ENCODE results near the gene PCOLCE2. TPM values are rescaled to one million over a fixed set of nuclear protein-coding genes. Genes with fewer than 3 reads are reported as not detected.

The PCOLCE2 gene
- total and polyA plus RNA-seq, 10 donors, result 1.8 to 18.2 (median 6.5) TPM

DNA sequence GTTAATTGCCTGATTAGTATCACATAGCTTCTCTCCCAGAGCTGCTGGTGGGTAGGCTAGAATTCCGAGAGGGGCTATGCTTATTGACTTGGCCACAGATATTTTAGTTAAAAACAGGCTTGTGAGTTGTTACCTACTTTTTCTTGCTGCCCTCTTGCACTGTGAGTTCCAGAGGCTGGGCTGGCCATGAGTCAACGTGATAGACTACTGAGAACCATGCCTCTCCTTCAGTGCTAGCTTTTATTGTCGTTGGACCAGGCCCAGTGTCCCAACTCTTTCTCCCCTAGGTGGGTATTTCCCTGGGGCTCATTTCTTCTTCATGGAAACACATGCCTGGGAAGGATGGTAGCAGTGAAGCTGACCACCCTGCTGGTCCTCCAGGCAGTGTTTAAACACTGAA lies 20.4 kb upstream of the PCOLCE2 start:
- Histone ChIP-seq H3K36me3 (no peaks in the 10 kb centered on the region), H3K27me3 (replicated peaks in 1 of 7) (peaks cover 0 to 4% (median 0%) of the 10 kb centered on the region in 7 donors), H3K4me3 (no peak overlapping the region), H3K9me3 (no peaks in the 10 kb centered on the region), H3K27ac (no peak overlapping the region), H3K4me1 (peaks cover 0 to 7% (median 0%) of the 10 kb centered on the region in 6 donors)
- no peak for DNase-seq
- WGBS, 5 donors, result 83 to 89% (median 84%) methylated on average over 3 of the region's 3 CpGs
- TF ChIP-seq, protein P1, sequence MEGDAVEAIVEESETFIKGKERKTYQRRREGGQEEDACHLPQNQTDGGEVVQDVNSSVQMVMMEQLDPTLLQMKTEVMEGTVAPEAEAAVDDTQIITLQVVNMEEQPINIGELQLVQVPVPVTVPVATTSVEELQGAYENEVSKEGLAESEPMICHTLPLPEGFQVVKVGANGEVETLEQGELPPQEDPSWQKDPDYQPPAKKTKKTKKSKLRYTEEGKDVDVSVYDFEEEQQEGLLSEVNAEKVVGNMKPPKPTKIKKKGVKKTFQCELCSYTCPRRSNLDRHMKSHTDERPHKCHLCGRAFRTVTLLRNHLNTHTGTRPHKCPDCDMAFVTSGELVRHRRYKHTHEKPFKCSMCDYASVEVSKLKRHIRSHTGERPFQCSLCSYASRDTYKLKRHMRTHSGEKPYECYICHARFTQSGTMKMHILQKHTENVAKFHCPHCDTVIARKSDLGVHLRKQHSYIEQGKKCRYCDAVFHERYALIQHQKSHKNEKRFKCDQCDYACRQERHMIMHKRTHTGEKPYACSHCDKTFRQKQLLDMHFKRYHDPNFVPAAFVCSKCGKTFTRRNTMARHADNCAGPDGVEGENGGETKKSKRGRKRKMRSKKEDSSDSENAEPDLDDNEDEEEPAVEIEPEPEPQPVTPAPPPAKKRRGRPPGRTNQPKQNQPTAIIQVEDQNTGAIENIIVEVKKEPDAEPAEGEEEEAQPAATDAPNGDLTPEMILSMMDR (IDR thresholded peaks at IDR 0.05 in 8 of 11, conservative IDR thresholded peaks at IDR 0.05 in 3 of 11), result no peak
- no peak for TF ChIP-seq POLR2AphosphoS5 (IDR thresholded peaks at IDR 0.05)
- no peak for TF ChIP-seq POLR2A (IDR thresholded peaks at IDR 0.05)
- intact Hi-C loops (cut with DNase I; ENCODE audit: low total_unique reads), result no loop called here

DNA sequence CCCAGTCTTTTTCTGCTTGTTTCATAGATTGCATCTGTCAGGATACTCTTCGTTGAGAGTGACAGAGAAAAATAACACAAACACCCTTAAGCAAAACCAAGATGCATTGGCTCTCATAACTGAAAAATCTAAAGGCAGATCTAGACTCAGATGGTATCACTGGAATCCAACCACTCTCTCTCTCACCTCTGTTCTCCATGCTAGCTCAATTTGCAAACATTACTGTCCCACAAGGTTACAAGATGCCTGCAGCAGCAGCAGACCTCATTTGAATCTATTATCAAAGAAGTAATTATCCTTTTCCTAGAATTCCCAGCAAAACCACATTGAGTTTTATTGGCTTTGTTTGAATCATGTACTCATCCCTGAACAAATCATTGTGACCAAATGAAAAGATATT lies 19.1 kb upstream of the PCOLCE2 start:
- Histone ChIP-seq H3K27ac (no peak overlapping the region), H3K4me1 (peaks cover 0 to 7% (median 0%) of the 10 kb centered on the region in 6 donors), H3K36me3 (no peaks in the 10 kb centered on the region), H3K27me3 (replicated peaks in 1 of 7) (peaks cover 0 to 4% (median 0%) of the 10 kb centered on the region in 7 donors), H3K9me3 (no peaks in the 10 kb centered on the region), H3K4me3 (no peak overlapping the region)
- DNase-seq, result no peak
- intact Hi-C loops (cut with DNase I; ENCODE audit: low total_unique reads), result no loop called here
- TF ChIP-seq POLR2A (IDR thresholded peaks at IDR 0.05) (no peak), POLR2AphosphoS5 (IDR thresholded peaks at IDR 0.05) (no peak)
- TF ChIP-seq, protein P1 (IDR thresholded peaks at IDR 0.05 in 8 of 11, conservative IDR thresholded peaks at IDR 0.05 in 3 of 11), result no peak
- 45 to 68% (median 56%) methylated on average over 1 of the region's 1 CpG for WGBS, 5 donors

DNA sequence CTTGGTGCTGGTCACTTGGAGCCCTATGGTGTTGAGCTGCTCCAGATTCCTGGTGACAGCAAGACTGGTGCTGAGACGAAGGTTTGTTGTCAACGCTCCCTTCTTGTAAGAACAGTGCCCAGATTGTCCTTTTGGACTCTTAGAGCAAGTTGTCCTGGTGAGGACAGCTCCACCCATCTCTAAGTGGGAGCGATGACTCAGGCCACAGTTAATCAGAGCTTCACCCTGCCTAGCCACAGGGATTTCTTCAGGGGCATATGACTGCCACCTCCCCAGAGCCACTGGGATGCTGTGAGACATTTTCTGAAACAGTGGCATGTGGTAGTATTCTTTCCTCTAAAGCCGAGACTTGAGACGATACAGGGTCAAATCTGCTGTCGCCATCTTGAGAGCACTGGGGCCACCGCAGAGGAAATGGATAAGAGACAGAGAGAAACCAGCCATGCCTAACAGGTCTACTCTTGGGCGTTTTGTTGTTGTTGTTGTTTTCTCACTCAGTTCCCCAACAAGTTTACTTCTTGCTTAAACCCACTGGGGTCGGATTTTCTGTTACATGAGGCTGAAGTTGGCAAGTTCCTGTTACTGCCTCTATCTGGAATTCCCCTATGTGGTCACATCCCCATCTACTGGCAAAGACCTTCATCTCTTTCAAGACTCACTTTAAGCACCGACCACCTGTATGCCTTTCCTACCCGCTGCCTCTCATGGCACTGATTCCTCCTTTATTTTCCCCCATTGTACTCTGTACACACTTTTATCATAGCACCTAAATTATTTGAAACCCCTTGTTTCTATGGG lies 16.0 kb upstream of the PCOLCE2 start:
- no peak for DNase-seq
- Histone ChIP-seq H3K27me3 (replicated peaks in 1 of 7) (no peaks in the 10 kb centered on the region), H3K9me3 (no peaks in the 10 kb centered on the region), H3K27ac (no peak overlapping the region), H3K4me1 (peaks cover 0 to 7% (median 0%) of the 10 kb centered on the region in 6 donors), H3K4me3 (no peak overlapping the region), H3K36me3 (no peaks in the 10 kb centered on the region)
- intact Hi-C loops (cut with DNase I; ENCODE audit: low total_unique reads), result no loop called here
- 61 to 71% (median 66%) methylated on average over 11 of the region's 11 CpGs for WGBS, 5 donors
- no peak for TF ChIP-seq POLR2A (IDR thresholded peaks at IDR 0.05)
- TF ChIP-seq, protein P1 (IDR thresholded peaks at IDR 0.05 in 8 of 11, conservative IDR thresholded peaks at IDR 0.05 in 3 of 11), result peak in 2 of 11 experiments; percentile 14 to 16

GRCh38 chr3:142902356-142902755 lies 13.5 kb upstream of the PCOLCE2 start:
- WGBS, 5 donors, result 86 to 97% (median 94%) methylated on average over 2 of the region's 2 CpGs

More at GRCh38 chr3:142902356-142902755, 13.5 kb upstream of the PCOLCE2 start:
- TF ChIP-seq, protein P1 (IDR thresholded peaks at IDR 0.05 in 8 of 11, conservative IDR thresholded peaks at IDR 0.05 in 3 of 11), result no peak
- TF ChIP-seq POLR2A (IDR thresholded peaks at IDR 0.05), result no peak
- TF ChIP-seq POLR2AphosphoS5 (IDR thresholded peaks at IDR 0.05), result no peak
- Histone ChIP-seq H3K4me3 (no peak overlapping the region), H3K4me1 (peaks cover 0 to 7% (median 0%) of the 10 kb centered on the region in 6 donors), H3K36me3 (no peaks in the 10 kb centered on the region), H3K9me3 (no peaks in the 10 kb centered on the region), H3K27me3 (replicated peaks in 1 of 7) (no peaks in the 10 kb centered on the region), H3K27ac (no peak overlapping the region)
- no peak for DNase-seq
- intact Hi-C loops (cut with DNase I; ENCODE audit: low total_unique reads), result no loop called here

Measured in spleen (tissue), 11 donors.